Stimulated activated CD4-positive, alpha-beta T cell treated with anti-CD3 and anti-CD28 coated beads, Interleukin-12 subunit alpha, Interleukin-12 subunit beta, amount 100 ng/mL, for 48 hours (primary cell): ENCODE results near the gene MYCN.

Experiments used
- DNase-seq, 3 donors: peaks; one replicate each; pipeline ENCODE4 v3.0.0-alpha.2; 2020; ENCODE audit warnings: low read depth in 2 of 3, low spot score in 1 of 3

The MYCN gene

GRCh38 chr2:15930589-15931318 is 9.6 kb upstream of the MYCN start:
- no peak for DNase-seq

GRCh38 chr2:15931319-15931890 is 8.9 kb upstream of the MYCN start:
- DNase-seq = no peak

GRCh38 chr2:15931950-15932349 is 8.4 kb upstream of the MYCN start:
- no peak for DNase-seq

- DNase-seq = no peak
Observed at GRCh38 chr2:15932394-15933183, 7.8 kb upstream of the MYCN start.

- no peak for DNase-seq
Observed at GRCh38 chr2:15933184-15933845, 7.0 kb upstream of the MYCN start.

GRCh38 chr2:15934291-15934945 is 5.9 kb upstream of the MYCN start:
- DNase-seq = no peak

- no peak for DNase-seq
Observed at GRCh38 chr2:15935189-15935588, 5.2 kb upstream of the MYCN start.

- no peak for DNase-seq
Observed at GRCh38 chr2:15935675-15936074, 4.7 kb upstream of the MYCN start.

GRCh38 chr2:15936277-15937104 is 3.9 kb upstream of the MYCN start:
- DNase-seq = no peak

- DNase-seq = no peak
Observed at GRCh38 chr2:15937105-15937881, 3.1 kb upstream of the MYCN start.

GRCh38 chr2:15937882-15938802 is 2.2 kb upstream of the MYCN start:
- no peak for DNase-seq

GRCh38 chr2:15938803-15939555 is 1.4 kb upstream of the MYCN start:
- no peak for DNase-seq

GRCh38 chr2:15939556-15939853 is 845 bp upstream of the MYCN start:
- DNase-seq = no peak

- DNase-seq = no peak
Observed at GRCh38 chr2:15940661-15941480, 521 bp downstream of the MYCN start.

GRCh38 chr2:15941481-15941850 is 1.1 kb downstream of the MYCN start:
- DNase-seq = no peak

GRCh38 chr2:15941871-15942710 is 1.7 kb downstream of the MYCN start:
- DNase-seq = no peak
